Karpas-422 (cell line): ENCODE measurements around the gene SPTBN4. TPM values are rescaled to one million over a fixed set of nuclear protein-coding genes. Genes with fewer than 3 reads are reported as not detected.
"Not testable (repeated sequence)": the region's sequence is repeated elsewhere in the genome, so short reads cannot be mapped to it uniquely, and the experiment has no call there.

Experiments used
- DNase-seq: peaks from one replicate; pipeline ENCODE4 v3.0.0-alpha.2; 2015
- H2AFZ ChIP-seq: fragments of 200-600 bp; sonication (generic); 2 replicates; pipeline ENCODE4 v1.6.1; 2014; ENCODE audit warnings: antibody characterized with exemption, low read length, mixed read lengths
- H3K27ac ChIP-seq: fragments of 200-600 bp; sonication (generic); 2 replicates; pipeline ENCODE4 v1.5.1; 2014; ENCODE audit warnings: mild to moderate bottlenecking, low read length, moderate library complexity
- H3K27me3 ChIP-seq: fragments of 200-600 bp; sonication (generic); 2 replicates; pipeline ENCODE4 v1.6.1; 2014; ENCODE audit warnings: low read length, mixed read lengths
- H3K36me3 ChIP-seq: fragments of 200-600 bp; sonication (generic); 2 replicates; pipeline ENCODE4 v1.6.1; 2014; ENCODE audit warnings: low read length, mixed read lengths; ENCODE audit not compliant: insufficient read depth
- H3K4me1 ChIP-seq: fragments of 200-600 bp; sonication (generic); 2 replicates; pipeline ENCODE4 v1.6.1; 2014; ENCODE audit warnings: mild to moderate bottlenecking, low read length, mixed read lengths
- H3K4me2 ChIP-seq: fragments of 200-600 bp; sonication (generic); 2 replicates; pipeline ENCODE4 v1.6.1; 2014; ENCODE audit warnings: low read length, low read depth, mild to moderate bottlenecking; ENCODE audit not compliant: poor library complexity, severe bottlenecking
- H3K4me3 ChIP-seq: fragments of 200-600 bp; sonication (generic); 2 replicates; pipeline ENCODE4 v1.5.1; 2014; ENCODE audit warnings: mild to moderate bottlenecking, antibody characterized with exemption, low read length, mixed read lengths
- H3K79me2 ChIP-seq: fragments of 200-600 bp; sonication (generic); 2 replicates; pipeline ENCODE4 v1.6.1; 2014; ENCODE audit warnings: mild to moderate bottlenecking, low read length, mixed read lengths
- H3K9ac ChIP-seq: fragments of 200-600 bp; sonication (generic); 2 replicates; pipeline ENCODE4 v1.6.0; 2014; ENCODE audit warnings: low read length
- H3K9me2 ChIP-seq: fragments of 200-600 bp; sonication (generic), shearing (Covaris generic); replicated peaks from 2 replicates; pipeline ENCODE4 v1.6.0; 2014; ENCODE audit warnings: mild to moderate bottlenecking, low read length, moderate library complexity; ENCODE audit not compliant: insufficient read depth
- H3K9me3 ChIP-seq: fragments of 300-700, 200-600 bp; sonication (generic); 2 replicates; pipeline ENCODE4 v1.6.1; 2014; ENCODE audit warnings: low read length, mixed read lengths
- H4K20me1 ChIP-seq: fragments of 200-600 bp; sonication (generic); 2 replicates; pipeline ENCODE4 v1.6.1; 2014; ENCODE audit warnings: mild to moderate bottlenecking, antibody characterized with exemption, low read length, low read depth; ENCODE audit not compliant: insufficient read depth
- total RNA-seq: library from RNA; depleted of rRNA; stranded (reverse); fragments of >200 nt; shearing (Covaris generic); gene quantifications from 2 replicates; pipeline ENCODE4 v1.2.3, GENCODE V29; 2014; ENCODE audit warnings: low replicate concordance

SPTBN4 gene
- total RNA-seq, 1 experiment from 2014 or later: 1.0 TPM

DNA sequence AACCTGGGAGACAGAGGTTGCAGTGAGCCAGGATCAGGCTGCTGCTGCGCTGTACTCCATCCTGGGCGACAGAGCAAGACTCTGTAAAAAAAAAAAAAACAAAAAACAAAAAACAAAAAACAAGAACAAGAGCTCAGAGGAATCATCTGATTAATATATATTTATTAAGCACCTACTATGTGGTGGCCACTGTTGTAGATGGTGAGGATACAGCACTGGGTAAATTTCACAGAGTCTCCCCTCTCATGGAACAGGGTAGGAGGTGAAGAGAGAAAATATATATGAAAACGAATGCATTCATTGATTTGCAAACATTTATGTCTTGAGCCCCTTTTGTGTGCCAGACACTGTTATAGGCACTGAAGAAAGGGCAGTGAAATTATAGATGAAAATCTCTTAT lies 35.1 kb upstream of the SPTBN4 start:
- H3K9me2 ChIP-seq: no peaks in the 10 kb centered on the region
- no peak overlapping the region for H3K9ac ChIP-seq
- H3K4me1 ChIP-seq: peaks cover 25% of the 10 kb centered on the region
- no peak overlapping the region for H3K27ac ChIP-seq
- H3K4me2 ChIP-seq: no peak overlapping the region
- no peaks in the 10 kb centered on the region for H4K20me1 ChIP-seq
- no peaks in the 10 kb centered on the region for H3K36me3 ChIP-seq
- no peaks in the 10 kb centered on the region for H3K79me2 ChIP-seq
- no peaks in the 10 kb centered on the region for H3K27me3 ChIP-seq
- DNase-seq: no peak
- H3K4me3 ChIP-seq: no peak overlapping the region
- no peak overlapping the region for H2AFZ ChIP-seq
- no peaks in the 10 kb centered on the region for H3K9me3 ChIP-seq

DNA sequence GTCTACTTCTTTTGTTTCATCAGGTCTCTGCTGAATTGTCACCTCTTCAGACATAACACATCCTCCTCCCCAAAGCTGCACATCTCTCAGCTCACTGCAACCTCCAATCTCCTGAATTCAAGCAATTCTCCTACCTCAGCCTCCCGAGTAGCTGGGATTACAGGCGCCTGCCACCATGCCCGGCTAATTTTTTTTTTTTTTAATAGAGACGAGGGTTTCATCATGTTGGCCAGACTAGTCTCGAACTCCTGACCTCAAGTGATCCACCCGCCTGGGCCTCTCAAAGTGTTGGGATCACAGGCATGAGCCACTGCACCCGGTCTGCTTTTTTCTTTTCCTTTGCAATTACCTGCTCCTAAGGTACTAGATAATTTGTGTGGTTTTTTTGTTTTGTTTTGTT lies 34.0 kb upstream of the SPTBN4 start:
- H3K27ac ChIP-seq, H3K4me3 ChIP-seq, H3K9me3 ChIP-seq, DNase-seq, H3K9me2 ChIP-seq, H2AFZ ChIP-seq, H4K20me1 ChIP-seq, H3K79me2 ChIP-seq, H3K27me3 ChIP-seq, H3K9ac ChIP-seq, H3K36me3 ChIP-seq: not testable (repeated sequence)
- peaks cover 25% of the 10 kb centered on the region for H3K4me1 ChIP-seq
- peak overlapping the region; percentile 61 for H3K4me2 ChIP-seq

DNA sequence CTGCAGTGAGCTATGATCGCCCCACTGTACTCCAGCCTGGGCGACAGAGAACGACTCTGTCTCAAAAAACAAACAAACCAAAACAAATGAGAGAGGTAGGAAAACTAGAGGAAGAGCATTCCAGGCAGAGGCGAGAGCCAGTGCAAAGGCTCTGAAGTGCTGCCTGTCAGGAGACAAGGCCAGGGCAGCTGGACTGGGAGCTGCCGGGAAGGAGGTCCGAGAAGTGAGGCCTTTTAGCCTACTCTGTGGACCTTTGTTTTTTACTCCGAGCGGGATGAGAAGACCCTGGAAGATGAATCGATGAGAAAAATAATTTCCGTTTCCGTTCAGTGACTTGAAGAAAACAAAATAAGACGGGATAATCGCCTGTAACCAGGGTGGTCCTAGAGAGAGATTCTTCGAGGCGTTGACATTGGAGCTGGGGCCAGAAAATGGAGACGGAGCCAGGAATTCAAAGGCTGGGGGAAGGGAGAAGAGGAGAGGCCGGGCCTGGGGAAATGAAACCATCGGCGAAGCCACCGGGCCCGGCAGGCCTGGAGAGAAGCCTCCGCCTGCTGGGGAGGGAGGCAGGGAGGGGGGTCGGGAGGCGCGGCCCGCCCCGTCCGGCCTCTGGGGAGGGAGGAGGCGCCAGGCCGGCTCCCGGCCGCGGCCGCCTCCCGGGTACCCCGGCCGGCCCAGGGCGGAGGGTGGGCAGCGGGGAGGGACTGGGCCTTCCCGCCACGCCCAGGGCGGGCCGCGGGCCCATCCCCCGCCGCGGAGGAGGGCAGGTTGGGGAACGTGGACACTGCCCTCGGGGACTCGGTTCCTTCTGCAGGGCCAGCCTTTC lies 33.2 kb upstream of the SPTBN4 start:
- peak overlapping the region; percentile 90 for H2AFZ ChIP-seq
- H4K20me1 ChIP-seq: no peaks in the 10 kb centered on the region
- peak overlapping the region; percentile 61 for H3K4me2 ChIP-seq
- no peaks in the 10 kb centered on the region for H3K27me3 ChIP-seq
- no peaks in the 10 kb centered on the region for H3K9me3 ChIP-seq
- no peaks in the 10 kb centered on the region for H3K36me3 ChIP-seq
- H3K79me2 ChIP-seq: no peaks in the 10 kb centered on the region
- H3K4me3 ChIP-seq: peak overlapping the region; percentile 65; the same call in 1 of the 2 replicates
- peaks cover 25% of the 10 kb centered on the region for H3K4me1 ChIP-seq
- H3K9ac ChIP-seq: peak overlapping the region; percentile 67
- peak overlapping the region; percentile 52 for H3K27ac ChIP-seq
- no peaks in the 10 kb centered on the region for H3K9me2 ChIP-seq
- DNase-seq: peak; percentile 82

- Histone ChIP-seq H3K36me3 (peaks cover 11% of the 10 kb centered on the region), H3K4me1 (peaks cover 32% of the 10 kb centered on the region), H3K4me2 (no peak overlapping the region), H3K4me3 (no peak overlapping the region), H3K27ac (no peak overlapping the region), H3K9me2 (no peaks in the 10 kb centered on the region), H3K9me3 (no peaks in the 10 kb centered on the region), H4K20me1 (peaks cover 10% of the 10 kb centered on the region; the same call in 1 of the 2 replicates), H2AFZ (no peak overlapping the region), H3K27me3 (no peaks in the 10 kb centered on the region), H3K9ac (no peak overlapping the region), H3K79me2 (peaks cover 16% of the 10 kb centered on the region)
- no peak for DNase-seq
Observed at GRCh38 chr19:40438284-40438683, 28.5 kb upstream of the SPTBN4 start.

GRCh38 chr19:40441719-40442253 lies 25.0 kb upstream of the SPTBN4 start:
- no peak overlapping the region for H2AFZ ChIP-seq
- H3K9ac ChIP-seq: no peak overlapping the region
- peaks cover 22% of the 10 kb centered on the region for H3K79me2 ChIP-seq
- no peaks in the 10 kb centered on the region for H3K9me2 ChIP-seq
- H3K27ac ChIP-seq: no peak overlapping the region
- peaks cover 11% of the 10 kb centered on the region for H3K36me3 ChIP-seq
- no peak for DNase-seq
- peak overlapping the region; percentile 86 for H3K4me2 ChIP-seq
- H3K9me3 ChIP-seq: no peaks in the 10 kb centered on the region
- no peaks in the 10 kb centered on the region for H3K27me3 ChIP-seq
- peaks cover 10% of the 10 kb centered on the region; the same call in 1 of the 2 replicates for H4K20me1 ChIP-seq
- peak overlapping the region; percentile 74 for H3K4me3 ChIP-seq
- peaks cover 13% of the 10 kb centered on the region for H3K4me1 ChIP-seq

GRCh38 chr19:40442328-40443130 lies 24.3 kb upstream of the SPTBN4 start:
- Histone ChIP-seq H3K79me2 (peaks cover 22% of the 10 kb centered on the region), H3K27me3 (no peaks in the 10 kb centered on the region), H4K20me1 (peaks cover 10% of the 10 kb centered on the region; the same call in 1 of the 2 replicates), H3K27ac (peak overlapping the region; percentile 44; the same call in 1 of the 2 replicates), H2AFZ (no peak overlapping the region), H3K9me3 (no peaks in the 10 kb centered on the region), H3K9ac (peak overlapping the region; percentile 74), H3K9me2 (no peaks in the 10 kb centered on the region), H3K4me3 (peak overlapping the region; percentile 74), H3K4me2 (peak overlapping the region; percentile 86), H3K4me1 (peaks cover 13% of the 10 kb centered on the region), H3K36me3 (peaks cover 11% of the 10 kb centered on the region)
- DNase-seq: peak; percentile 71

- Histone ChIP-seq H2AFZ (peak overlapping the region; percentile 6; the same call in 1 of the 2 replicates), H3K9ac (peak overlapping the region; percentile 96), H3K9me2 (no peaks in the 10 kb centered on the region), H3K9me3 (no peaks in the 10 kb centered on the region), H3K36me3 (peaks cover 11% of the 10 kb centered on the region), H3K4me3 (peak overlapping the region; percentile 93), H3K4me2 (peak overlapping the region; percentile 95), H3K4me1 (peaks cover 13% of the 10 kb centered on the region), H3K27me3 (no peaks in the 10 kb centered on the region), H3K27ac (peak overlapping the region; percentile 95), H3K79me2 (peaks cover 22% of the 10 kb centered on the region), H4K20me1 (peaks cover 10% of the 10 kb centered on the region; the same call in 1 of the 2 replicates)
- peak; percentile 100 for DNase-seq
Observed at GRCh38 chr19:40443131-40443999, 23.4 kb upstream of the SPTBN4 start.
